ENCODE results near the gene TNN.
A peak's percentile ranks its signal among the peaks of the same experiment; 100 is the strongest.

The TNN gene

DNA sequence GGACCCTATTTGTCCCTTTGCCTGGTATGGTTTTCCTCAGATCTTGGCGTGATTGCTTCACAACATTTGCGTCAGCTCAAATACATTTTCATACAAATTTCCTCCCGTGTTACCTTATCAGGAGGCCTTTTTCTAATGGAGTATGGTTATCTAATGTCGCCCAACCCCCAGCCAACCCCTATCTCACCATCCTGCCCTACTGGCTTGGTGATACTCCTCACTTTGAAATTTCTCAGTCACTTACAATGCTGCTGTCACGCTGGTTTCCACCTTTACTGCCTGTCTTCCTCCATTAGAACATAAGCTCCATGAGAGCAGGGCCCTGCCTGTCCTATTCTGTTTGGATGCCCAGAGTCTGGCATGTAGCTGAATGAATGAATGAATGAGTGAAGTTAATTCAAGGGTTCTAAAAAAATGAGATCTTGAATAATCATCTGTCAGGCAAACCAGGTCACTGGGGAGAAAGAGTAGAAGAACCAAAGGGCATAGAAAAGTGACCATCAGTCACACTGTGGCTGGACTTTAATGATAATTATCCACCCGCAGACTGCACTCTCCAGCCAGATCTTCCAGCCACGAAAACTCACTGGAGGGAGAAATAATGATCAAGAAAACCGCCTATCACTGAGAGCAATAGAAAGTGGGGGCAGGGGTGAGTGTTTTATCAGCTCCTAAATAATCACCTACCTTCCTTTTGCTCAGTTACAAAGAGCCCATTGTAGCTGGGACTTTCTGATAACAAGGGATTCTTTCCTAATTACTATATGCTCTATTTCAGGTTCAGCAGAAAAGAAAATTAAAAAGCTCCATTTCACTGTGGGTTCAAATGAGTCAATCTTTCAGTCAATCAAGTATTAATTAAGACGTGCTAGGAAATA lies 103.6 kb downstream of the TNN start:
- no peak for DNase-seq (ENCODE audit: low read depth in 4 of 4, low spot score in 1 of 4)

DNA sequence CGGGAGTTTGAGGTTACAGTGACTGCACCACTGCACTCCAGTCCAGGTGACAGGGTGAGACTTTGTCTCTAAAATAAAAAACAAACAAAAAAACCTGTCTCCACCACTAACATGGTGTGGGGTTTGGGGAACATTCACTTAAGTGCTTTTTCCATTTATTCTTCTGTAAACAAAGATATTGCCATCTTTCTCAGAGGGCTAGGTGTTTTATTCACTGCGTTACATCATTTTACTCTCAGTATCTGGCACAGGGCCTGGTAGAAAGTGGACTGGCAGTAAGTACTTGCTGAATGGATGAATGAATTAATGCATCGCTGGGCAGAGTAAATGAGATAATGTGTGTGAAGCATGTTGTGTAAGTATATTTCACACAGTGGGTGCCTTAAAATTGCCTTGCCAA lies 104.9 kb downstream of the TNN start:
- no peak for DNase-seq (ENCODE audit: low read depth in 4 of 4, low spot score in 1 of 4)

- DNase-seq (ENCODE audit: low read depth in 4 of 4, low spot score in 1 of 4), result no peak
Observed at GRCh38 chr1:175173531-175173930, 105.9 kb downstream of the TNN start.

DNA sequence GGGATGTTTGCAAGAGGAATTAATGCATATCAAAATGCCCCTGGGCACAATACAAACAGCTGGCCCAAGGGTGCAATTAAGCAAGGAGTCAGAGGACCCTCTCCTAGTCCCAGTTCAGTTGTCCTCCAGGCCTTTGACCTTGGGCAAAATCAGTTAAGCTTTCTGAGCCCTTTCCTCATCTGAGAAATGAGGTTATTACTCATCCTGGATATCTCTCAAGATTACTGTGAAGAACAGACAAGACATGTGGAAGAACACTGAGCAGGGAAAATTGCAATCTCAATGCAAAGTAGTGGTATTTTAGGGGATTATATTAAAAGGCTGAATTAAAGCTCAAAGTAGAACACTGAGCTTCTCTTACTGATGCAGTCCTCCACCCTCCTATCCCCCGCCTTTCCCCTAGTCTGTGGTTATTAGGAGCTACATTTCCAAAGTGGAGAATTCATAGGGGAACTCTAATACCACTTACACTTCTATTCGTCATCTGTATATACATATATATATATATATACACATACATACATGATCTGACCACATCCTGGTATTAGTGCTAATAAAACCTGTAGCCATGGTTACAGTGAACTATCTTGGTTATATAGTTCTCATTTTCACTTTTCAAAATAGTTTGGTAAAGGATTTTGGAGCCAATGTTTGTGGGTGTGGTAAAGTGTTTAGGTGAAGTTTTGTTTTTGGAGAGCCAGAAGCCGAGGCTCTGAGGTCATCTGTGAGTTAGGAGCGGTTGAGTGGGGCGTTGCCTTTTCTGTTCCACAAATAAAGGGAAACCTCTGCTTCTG lies 106.9 kb downstream of the TNN start:
- no peak for DNase-seq (ENCODE audit: low read depth in 4 of 4, low spot score in 1 of 4)

DNA sequence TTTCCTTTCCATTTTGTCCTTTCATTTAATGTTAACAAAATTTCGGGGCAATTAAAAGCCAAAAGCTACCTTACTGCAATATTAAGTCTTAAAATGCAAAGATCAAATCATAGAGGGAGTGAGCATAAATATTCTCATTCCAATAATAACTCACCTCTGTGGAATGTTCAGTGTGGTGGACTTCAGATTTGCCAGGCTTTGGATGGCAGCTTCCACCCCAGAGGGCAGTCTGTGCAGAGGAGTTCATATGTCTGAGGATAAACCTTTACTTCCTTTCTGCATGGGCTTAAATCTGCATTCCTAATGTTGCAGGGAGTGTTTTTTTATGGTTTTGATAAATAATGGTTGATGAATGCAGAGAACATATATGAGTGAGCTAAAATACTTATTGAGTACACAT lies 108.6 kb downstream of the TNN start:
- no peak for DNase-seq (ENCODE audit: low read depth in 4 of 4, low spot score in 1 of 4)

DNA sequence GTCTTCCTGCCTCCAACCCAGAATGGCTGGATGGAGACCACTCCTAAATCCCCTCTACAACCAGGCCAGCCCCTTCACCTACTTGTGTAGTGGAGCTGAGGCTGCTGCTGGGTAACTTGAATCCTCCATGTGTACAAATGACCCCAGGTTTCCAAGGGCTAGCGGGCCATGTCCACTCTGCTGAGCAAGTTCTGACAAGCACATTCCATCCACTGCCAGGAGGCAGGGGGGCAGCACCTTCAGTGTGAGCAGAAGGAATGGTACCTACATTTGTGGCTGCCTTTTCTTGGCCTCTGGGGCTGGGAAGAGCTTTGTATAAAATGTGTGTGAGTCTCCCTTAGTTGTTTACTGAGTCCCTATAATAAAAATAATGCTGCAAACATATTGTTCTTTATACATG lies 110.4 kb downstream of the TNN start:
- no peak for DNase-seq (ENCODE audit: low read depth in 4 of 4, low spot score in 1 of 4)

DNA sequence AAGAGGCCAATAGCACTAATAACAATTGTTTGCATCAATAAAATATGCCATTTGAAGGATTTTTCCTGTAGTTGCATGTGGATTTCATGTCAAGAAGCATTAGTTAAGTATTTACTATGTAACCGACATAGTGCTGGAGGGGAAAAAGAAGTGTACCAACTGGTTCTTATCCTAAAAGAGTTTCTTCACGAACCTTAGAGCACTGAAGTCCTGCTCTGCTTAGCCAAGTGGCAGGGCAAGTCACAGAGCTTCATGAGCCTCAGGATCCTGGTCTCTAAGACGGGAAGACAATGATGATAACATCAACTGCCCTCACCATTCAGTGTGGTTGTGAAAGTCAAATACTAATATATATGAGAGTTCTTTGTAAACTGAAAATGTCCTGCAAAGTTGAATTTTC lies 110.8 kb downstream of the TNN start:
- no peak for DNase-seq (ENCODE audit: low read depth in 4 of 4, low spot score in 1 of 4)

DNA sequence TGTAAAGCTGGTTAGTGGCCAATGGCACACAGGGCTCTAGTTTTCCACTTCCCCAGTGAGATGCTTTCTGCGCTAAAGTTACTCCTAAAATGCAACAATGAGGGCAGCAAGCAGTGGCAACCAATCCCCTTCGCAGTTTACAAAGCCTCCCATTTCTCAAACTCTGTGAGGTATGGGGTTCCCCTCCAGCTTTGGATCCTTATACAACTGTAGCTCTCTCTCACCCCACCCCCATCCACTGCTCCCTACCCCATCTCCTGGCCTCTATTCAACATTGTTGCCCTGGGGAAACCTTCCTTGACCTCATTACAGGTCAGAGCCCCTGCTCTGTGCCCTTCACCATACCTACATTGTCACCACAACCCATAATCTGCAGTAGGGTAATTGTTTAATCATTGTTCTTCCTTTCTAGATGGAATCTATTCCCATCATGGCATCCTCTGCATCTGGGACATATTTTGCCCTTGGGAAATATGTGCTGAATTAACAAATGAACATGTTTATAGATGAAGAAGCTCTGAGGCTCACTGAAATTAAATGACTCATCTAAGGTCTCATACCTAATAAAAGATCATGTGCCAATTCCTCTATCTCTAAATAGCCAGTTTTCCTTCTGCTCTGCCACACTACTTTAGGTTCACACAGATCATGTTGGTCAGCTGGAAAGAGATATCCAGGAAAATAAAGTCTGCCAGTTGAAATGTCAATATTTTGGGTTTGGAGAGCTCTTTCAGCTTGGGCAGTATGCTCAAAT lies 112.4 kb downstream of the TNN start:
- DNase-seq (ENCODE audit: low read depth in 4 of 4, low spot score in 1 of 4), result no peak

DNA sequence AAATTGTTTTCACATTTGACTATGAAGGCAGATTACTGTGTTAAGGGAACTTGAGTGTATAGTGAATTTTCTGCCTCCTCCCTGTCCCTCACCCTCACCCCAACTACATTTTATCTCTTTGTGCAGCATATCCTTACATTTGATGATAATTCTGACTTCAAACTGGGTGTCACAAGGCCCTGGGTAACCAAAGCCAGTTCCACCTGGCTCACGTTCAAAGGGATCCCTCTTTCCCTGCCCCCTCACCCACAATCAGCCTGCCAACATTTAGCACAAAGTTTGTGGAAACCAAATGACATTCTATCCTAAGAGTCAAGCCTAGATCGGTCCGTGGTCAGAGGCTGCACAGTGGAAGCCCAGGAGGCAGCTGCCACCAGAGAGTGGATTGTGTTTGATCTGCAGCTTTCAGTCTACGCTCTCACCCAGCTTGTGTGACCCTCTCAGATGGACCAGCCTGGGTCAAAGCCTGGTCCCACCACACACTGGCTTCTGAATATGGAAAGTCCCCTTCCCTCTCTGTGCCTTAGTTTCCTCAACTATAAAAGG lies 114.6 kb downstream of the TNN start:
- DNase-seq (ENCODE audit: low read depth in 4 of 4, low spot score in 1 of 4), result no peak

DNA sequence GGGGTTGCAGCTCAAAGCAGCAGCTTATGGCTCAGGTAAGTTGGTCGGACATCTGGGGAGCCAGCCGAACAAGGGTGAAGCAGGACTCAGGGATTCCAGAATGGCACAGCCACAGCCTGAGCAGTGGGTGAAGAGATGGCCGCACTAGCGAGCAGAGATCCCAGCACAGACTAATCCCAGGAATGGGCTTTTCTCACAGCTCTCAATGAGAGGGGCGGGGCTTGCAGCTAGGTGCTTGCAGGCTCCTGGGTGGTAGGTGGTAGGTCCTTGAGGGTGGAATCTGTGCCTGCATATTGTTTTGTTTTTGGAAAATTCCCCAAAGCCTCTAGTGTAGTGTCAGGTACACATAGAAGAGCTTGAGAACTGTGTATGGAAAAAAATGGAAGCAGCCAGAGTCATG lies 116.0 kb downstream of the TNN start:
- DNase-seq (ENCODE audit: low read depth in 4 of 4, low spot score in 1 of 4), result no peak

DNA sequence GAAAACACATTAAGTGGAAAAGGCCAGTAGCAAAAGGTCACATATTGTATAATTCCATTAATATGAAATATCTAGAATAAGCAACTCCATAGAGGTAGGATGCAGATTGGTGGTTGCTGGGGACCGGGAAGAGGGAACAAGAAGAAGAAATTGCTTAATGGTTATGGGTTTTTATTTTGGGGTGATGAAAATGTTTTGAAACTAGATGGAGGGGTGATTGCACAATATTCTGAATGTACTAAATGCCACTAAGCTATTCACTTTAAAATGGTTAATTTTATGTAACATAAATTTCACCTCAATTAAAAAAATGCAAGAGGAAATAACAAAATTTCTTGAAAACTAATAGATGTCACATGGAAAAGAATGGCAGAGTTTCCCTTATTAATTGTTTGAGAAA lies 118.3 kb downstream of the TNN start:
- DNase-seq (ENCODE audit: low read depth in 4 of 4, low spot score in 1 of 4), result no peak

GRCh38 chr1:175186433-175187160 lies 119.0 kb downstream of the TNN start:
- no peak for DNase-seq (ENCODE audit: low read depth in 4 of 4, low spot score in 1 of 4)

DNA sequence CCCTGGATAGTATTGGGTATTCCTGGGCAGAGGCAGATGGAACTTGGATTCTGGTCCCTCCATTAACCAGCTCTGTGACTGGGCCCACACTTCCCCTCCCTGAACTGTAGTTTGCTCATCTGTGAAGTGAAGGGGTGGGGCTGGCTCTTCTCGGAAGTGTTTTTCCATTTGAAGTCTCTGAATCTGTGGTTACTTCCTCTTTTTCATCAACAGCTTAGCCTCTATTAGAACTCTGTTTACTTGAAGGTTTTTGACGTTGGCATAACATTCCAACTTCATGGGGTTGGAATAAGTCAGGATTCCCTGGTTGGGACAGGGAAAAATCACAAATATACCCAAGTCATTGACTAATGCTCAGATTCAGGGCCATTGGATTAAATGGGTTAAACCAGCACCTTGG lies 121.3 kb downstream of the TNN start:
- DNase-seq (ENCODE audit: low read depth in 4 of 4, low spot score in 1 of 4), result peak in 2 of 4 experiments; percentile 45 to 48

GRCh38 chr1:175191659-175192058 lies 124.0 kb downstream of the TNN start:
- peak in 1 of 4 experiments; percentile 11 for DNase-seq (ENCODE audit: low read depth in 4 of 4, low spot score in 1 of 4)

DNA sequence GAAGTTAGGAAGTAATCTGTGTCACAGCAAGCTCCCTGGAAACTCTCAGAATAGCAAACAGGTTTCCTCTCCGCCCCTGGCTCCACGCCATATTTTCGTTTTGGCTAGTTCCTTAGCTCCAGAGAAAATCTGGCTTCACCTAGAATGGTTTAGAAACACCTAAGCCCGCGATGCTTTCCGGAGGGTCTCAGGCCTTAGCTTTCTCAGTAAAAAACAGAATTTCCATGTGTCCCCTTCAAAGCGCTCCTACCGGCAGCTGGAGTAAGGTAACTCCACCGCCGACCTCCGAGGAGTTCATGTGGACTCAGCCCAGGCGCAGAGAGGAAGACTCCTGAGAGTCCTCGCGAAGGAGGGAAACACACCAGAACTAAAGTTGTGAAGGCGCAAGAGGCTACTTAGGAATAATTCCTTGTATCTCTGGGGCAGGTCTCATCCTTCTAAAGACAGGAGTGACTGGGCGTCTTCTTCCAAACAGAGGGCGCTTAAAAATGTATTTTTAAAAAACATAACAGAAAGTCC lies 124.5 kb downstream of the TNN start:
- DNase-seq (ENCODE audit: low read depth in 4 of 4, low spot score in 1 of 4), result peak in 1 of 4 experiments; percentile 19

GRCh38 chr1:175192630-175193526 lies 125.2 kb downstream of the TNN start, which contains the start of gene KIAA0040:
Gene KIAA0040 (minus strand): TSS chr1:175192776. CDS start chr1:175161013, 31,763 bp downstream.
- peak in 3 of 4 experiments; percentile 30 to 52 (median 43) for DNase-seq (ENCODE audit: low read depth in 4 of 4, low spot score in 1 of 4)

- DNase-seq (ENCODE audit: low read depth in 4 of 4, low spot score in 1 of 4), result no peak
Observed at GRCh38 chr1:175193527-175193910, 125.9 kb downstream of the TNN start.

- DNase-seq (ENCODE audit: low read depth in 4 of 4, low spot score in 1 of 4), result no peak
Observed at GRCh38 chr1:175195281-175195680, 127.6 kb downstream of the TNN start.

DNA sequence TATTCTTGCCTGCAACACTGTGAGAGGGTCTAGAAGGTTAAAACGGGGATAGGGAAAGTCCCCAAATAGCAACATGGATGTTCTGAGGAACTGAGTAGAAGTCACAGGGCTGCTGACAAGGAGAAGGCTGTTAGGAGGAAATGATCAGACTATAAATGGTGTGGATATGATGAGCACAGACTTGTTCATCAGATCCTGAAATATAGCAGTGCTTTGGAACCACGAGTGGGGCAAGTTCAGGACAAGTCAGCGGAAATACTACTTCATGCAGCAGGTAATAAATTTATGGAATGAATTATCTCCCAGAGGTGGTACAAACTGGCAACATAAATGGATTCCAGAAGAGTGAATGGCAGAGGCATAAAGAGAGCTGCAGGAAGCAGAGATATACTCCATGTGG lies 128.2 kb downstream of the TNN start:
- DNase-seq (ENCODE audit: low read depth in 4 of 4, low spot score in 1 of 4), result no peak
